ENCODE measurements around the gene USP12. TPM values are rescaled to one million over a fixed set of nuclear protein-coding genes. Genes with fewer than 3 reads are reported as not detected.
"Not testable (repeated sequence)": the region's sequence is repeated elsewhere in the genome, so short reads cannot be mapped to it uniquely, and the experiment has no call there.

USP12 gene
- polyA plus RNA-seq, 12 donors, result 17.3 to 29.3 (median 25.5) TPM; not detected in 1

GRCh38 chr13:27081893-27082679, 89.5 kb downstream of the USP12 start:
- DNase-seq, result no peak

DNA sequence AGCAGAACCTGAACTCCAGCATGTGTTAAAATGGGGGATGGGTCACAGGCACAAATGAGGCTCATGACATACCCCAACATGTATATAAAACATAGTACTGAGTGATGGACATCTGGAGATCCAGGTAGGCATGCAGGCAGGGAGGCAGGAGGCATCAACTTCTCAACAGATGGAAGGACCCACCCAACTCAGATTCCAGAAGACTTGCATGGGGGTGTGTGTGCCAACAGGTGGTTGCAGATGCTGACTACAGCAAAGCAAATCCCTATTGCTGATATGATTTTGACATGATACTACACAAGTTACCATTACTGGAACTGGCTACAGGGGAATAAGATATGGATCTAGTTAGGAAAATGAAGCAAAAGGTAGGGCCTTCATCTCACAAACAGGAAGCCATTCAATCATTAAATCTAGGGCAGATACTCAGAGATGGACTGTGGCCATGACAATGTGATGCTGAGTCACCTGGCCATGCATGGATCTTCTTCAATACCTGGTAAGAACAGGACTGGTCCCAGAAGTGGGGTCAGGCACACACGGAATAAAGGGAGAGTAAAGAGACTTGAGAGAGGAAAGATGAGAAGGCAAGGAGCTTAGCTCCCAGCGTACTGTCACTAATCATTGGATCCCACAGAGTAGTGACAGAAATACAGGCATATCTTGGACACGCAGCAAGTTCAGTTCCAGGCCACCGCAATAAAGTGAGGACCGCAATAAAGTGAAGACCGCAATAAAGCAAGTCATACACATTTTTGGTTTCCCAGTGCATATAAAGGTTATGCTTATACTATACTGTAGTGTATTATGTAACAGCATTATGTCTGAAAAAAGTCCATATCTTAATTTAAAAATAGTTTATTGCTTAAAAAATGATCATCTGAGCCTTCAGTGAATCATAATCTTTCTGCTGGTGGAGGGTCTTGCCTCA, 91.3 kb downstream of the USP12 start:
- DNase-seq, result no peak

GRCh38 chr13:27079421-27079958, 92.1 kb downstream of the USP12 start:
- no peak for DNase-seq

- no peak for DNase-seq
Measured at GRCh38 chr13:27077451-27077850, 94.2 kb downstream of the USP12 start.

- no peak for DNase-seq
Measured at GRCh38 chr13:27076421-27076820, 95.2 kb downstream of the USP12 start.

- DNase-seq, result no peak
Measured at GRCh38 chr13:27073186-27073585, 98.4 kb downstream of the USP12 start.

GRCh38 chr13:27066123-27066522, 105.5 kb downstream of the USP12 start:
- not testable (repeated sequence) for DNase-seq

GRCh38 chr13:27065582-27065981, 106.0 kb downstream of the USP12 start:
- DNase-seq, result no peak

- no peak for DNase-seq
Measured at GRCh38 chr13:27064252-27064995, 107.2 kb downstream of the USP12 start.

DNA sequence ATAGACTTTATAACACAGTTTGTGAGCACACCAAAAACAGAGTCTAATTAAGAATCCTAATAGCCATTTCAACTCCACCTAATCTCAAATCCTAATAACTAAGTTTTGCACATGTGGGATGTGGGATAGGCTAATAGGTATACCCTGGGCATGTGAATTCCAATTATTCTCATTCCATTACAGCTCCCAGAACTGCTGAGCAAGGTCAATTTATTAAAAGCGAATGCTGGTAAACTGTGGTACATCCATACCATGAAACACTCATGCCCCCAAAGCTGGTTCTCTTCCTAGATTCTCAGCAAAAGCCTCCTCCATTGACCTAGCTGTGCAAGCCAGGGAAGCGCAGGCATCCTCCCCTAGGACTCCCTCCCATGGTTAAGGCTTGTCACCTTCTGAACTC, 113.8 kb downstream of the USP12 start:
- no peak for DNase-seq

DNA sequence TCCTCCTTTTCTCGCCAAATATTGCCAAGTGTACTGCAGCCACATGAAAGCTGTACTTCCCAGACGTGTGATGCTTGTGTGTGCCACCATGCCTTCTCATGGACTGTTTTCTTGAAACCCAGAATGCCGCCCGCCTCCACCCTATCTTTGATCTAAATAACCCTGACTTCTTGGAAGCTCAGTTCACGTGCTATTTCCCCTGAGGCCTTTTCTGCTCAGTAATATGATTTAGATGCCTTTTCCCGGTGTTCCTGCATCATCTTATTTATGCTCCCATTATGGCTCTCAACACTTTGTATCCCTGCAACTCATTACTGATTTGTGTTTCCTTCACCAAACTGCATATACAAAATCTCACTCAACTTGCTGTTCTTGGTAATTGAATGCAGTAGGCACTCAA, 116.1 kb downstream of the USP12 start:
- no peak for DNase-seq

GRCh38 chr13:27054760-27055159, 116.9 kb downstream of the USP12 start:
- DNase-seq, result no peak

DNA sequence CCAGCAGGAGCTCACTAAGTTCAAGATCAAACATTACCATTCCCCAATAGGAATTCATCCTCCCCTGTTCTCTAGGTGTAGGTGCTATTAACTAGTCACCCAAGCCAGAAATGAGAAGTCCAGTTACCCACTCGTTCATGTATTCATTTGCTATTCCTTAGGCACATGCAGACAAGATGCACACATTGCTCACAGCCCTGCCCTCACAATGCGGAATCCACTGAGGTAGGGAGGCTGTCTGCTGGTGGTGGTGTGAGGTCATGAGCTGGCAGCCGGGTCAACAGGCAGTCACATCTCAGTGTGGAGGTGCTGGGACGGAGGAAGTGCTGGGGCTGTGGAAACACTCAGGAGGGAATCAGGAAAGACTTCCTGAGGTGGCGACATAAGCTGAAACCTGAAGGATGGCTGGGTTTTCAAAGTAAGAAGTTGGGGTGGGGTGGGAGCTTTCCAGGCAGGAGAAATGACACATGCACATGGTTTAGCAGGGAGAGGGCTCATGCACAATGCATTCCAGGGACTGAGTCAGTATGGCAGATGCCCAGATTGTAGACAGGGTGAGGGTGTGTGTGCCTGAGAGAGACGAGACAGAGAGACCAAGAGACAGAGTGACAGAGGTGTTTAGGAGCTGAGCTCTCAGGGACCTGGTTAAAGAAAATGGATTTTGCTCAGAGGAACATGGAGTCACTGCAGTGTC, 117.6 kb downstream of the USP12 start:
- no peak for DNase-seq

- no peak for DNase-seq
Measured at GRCh38 chr13:27053210-27053884, 118.3 kb downstream of the USP12 start.

- no peak for DNase-seq
Measured at GRCh38 chr13:27052551-27053208, 118.9 kb downstream of the USP12 start.

DNA sequence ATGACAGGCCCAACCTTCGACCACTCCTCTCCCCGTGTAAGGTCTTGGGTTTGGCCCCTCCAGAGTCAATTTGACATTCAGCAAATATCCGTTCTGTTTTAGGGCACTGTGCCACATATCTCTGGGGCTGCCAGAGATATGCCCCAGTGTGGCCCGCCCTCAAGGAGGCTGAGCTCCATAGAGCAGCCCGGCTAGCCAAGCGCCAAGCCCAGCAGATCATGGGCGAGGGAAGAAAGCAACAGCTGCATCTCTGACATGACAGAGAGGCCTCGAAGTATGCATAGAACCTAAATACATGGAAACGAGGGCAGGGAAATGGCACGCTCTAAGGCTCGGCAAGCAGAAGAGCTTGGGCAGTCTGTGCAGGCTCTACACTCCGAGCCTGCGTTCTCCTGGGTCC, 124.5 kb downstream of the USP12 start:
- no peak for DNase-seq

DNA sequence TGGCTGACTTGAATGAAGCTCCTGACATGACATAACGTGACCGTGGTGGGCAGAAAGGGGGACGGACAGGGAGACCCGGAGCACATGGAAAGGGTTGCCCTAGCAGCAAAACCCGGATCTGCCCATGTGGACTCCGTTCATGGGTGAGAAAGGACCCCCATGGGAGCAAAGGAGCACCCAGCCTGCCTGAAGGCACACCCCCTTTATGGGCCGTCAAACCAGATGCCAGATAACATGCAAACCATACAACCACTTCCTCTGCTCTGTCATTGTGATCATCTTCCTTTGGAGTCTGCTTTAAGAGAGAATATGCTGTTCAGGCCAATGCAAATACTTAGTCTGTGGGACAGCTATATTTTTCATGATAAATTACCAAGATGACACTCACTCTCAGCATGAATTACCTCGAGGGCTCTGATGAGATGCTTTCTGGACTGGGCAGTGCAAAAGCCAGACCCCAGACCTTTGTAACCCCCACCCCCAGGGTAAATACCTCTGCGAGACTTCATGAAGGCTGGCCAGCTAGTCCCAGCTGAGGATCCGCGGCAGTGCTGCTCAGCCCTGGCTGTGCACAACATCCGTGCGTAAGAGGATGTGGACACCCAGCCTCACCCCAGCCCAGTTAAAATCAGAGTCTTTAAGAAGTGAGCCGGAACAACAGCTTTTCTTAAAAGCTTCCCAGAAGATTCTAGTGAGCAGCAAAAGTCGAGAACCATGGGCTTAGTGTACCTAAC, 126.6 kb downstream of the USP12 start:
- DNase-seq, result no peak

DNA sequence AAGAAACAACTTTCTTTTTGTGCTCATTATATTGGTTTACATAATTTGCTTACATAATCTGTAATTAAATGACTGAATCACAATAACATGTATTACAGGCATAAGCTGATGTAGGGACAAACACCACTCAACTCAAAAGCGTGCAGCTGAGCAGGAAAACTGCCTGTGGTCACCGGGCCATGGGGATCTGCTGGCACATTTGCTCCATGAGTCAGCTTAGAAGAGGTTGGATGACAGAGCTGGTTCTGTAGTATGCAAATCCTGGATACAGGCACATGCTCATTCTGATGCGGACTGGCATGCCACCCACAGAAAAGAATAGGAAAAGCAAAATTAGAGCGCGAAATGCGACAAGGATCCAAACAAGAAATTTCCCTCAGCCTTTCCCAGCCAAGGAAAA, 128.6 kb downstream of the USP12 start:
- peak; percentile 21 for DNase-seq

- DNase-seq, result no peak
Measured at GRCh38 chr13:27041341-27041740, 130.3 kb downstream of the USP12 start.

- no peak for DNase-seq
Measured at GRCh38 chr13:27040826-27041108, 130.8 kb downstream of the USP12 start.

Measured in muscle of arm (tissue), 12 donors.